ENCODE data around the gene CLEC5A. TPM values are rescaled to one million over a fixed set of nuclear protein-coding genes. Genes with fewer than 3 reads are reported as not detected.

Gene CLEC5A
- total RNA-seq, 1 experiment from 2014 or later = not detected

DNA sequence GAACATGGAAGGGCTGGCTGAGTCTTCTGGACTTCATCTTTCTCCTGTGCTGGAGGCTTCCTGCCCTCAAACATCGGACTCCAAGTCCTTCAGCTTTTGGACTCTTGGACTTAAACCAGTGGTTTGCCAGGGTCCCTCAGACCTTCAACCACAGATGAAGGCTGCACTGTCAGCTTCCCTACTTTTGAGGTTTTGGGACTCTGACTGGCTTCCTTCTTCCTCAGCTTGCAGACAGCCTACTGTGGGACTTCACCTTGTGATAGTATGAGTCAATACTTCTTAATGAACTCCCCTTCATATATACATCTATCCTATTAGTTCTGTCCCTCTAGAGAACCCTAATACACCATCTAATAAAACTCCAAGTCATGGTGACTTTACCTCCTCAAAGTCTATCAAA, 4.0 kb upstream of the CLEC5A start:
- TF ChIP-seq, protein P1, sequence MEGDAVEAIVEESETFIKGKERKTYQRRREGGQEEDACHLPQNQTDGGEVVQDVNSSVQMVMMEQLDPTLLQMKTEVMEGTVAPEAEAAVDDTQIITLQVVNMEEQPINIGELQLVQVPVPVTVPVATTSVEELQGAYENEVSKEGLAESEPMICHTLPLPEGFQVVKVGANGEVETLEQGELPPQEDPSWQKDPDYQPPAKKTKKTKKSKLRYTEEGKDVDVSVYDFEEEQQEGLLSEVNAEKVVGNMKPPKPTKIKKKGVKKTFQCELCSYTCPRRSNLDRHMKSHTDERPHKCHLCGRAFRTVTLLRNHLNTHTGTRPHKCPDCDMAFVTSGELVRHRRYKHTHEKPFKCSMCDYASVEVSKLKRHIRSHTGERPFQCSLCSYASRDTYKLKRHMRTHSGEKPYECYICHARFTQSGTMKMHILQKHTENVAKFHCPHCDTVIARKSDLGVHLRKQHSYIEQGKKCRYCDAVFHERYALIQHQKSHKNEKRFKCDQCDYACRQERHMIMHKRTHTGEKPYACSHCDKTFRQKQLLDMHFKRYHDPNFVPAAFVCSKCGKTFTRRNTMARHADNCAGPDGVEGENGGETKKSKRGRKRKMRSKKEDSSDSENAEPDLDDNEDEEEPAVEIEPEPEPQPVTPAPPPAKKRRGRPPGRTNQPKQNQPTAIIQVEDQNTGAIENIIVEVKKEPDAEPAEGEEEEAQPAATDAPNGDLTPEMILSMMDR (conservative IDR thresholded peaks at IDR 0.05) = no peak
- no CpG with 5 or more reads among the region's 1 CpG for WGBS (ENCODE audit: extremely low coverage, insufficient read length, low lambda C conversion rate)
- H2AFZ ChIP-seq (ENCODE audit: low read length) = no peak overlapping the region
- H3K14ac ChIP-seq (ENCODE audit: insufficient read depth, low read length) = no peak overlapping the region
- no peak overlapping the region for H2BK5ac ChIP-seq (ENCODE audit: insufficient read length, low read length)
- H3K27me3 ChIP-seq (ENCODE audit: insufficient read depth, low read length) = no peaks in the 10 kb centered on the region
- H3K27me3 Mint-ChIP-seq (ENCODE audit: low read depth) = no peaks in the 10 kb centered on the region
- H3K4ac ChIP-seq (ENCODE audit: low read depth, low read length) = no peak overlapping the region
- H3K4me1 Mint-ChIP-seq = peaks cover 9 to 10% of the 10 kb centered on the region in 2 experiments
- H4K8ac ChIP-seq (replicated peaks; ENCODE audit: insufficient read length, low read depth, low read length) = no peak overlapping the region
- H2BK120ac ChIP-seq (ENCODE audit: low read depth, low read length, poor library complexity, severe bottlenecking) = no peak overlapping the region
- no peak overlapping the region for H3K27ac ChIP-seq (ENCODE audit: insufficient read length, low read depth, low read length)
- no peak overlapping the region for H3K27ac Mint-ChIP-seq
- no peaks in the 10 kb centered on the region; a peak in 1 of 7 replicates for H3K36me3 Mint-ChIP-seq (ENCODE audit: insufficient read depth in 1 of 3, low read depth in 3 of 3)
- no peak overlapping the region for H4K5ac ChIP-seq (ENCODE audit: insufficient read length, low read depth, low read length)
- H4K91ac ChIP-seq (ENCODE audit: insufficient read length, low read depth, low read length) = no peak overlapping the region
- H3K4me2 ChIP-seq (ENCODE audit: insufficient read depth, insufficient read length, low read length) = no peak overlapping the region
- no peaks in the 10 kb centered on the region for H3K9me3 ChIP-seq (ENCODE audit: control insufficient read depth, low read depth, low read length)
- H2BK12ac ChIP-seq (ENCODE audit: insufficient read length, low read depth, low read length) = no peak overlapping the region
- H3K23ac ChIP-seq (ENCODE audit: insufficient read length, low read depth, low read length) = no peak overlapping the region
- no peak overlapping the region for H3K4me3 Mint-ChIP-seq
- no peak overlapping the region for H3T11ph ChIP-seq (ENCODE audit: low read length)
- H3K4me1 ChIP-seq (ENCODE audit: insufficient read depth, low read length) = no peaks in the 10 kb centered on the region; the same call in 1 of the 2 replicates
- H3K23me2 ChIP-seq (ENCODE audit: insufficient read length, low read depth, low read length, poor library complexity, severe bottlenecking) = no peaks in the 10 kb centered on the region
- H2AK5ac ChIP-seq (ENCODE audit: insufficient read length, low read length) = no peak overlapping the region
- no peaks in the 10 kb centered on the region for H3K79me2 ChIP-seq (ENCODE audit: insufficient read depth, low read length)
- no peak overlapping the region for H3K9ac ChIP-seq (ENCODE audit: extremely low read depth, insufficient read length, low read length)
- H3K18ac ChIP-seq (ENCODE audit: insufficient read length, low read depth, low read length) = no peak overlapping the region
- no peak for DNase-seq
- H3K79me1 ChIP-seq (ENCODE audit: insufficient read depth, low read depth, low read length, poor library complexity, severe bottlenecking) = no peaks in the 10 kb centered on the region
- no peaks in the 10 kb centered on the region for H3K9me3 Mint-ChIP-seq
- H3K56ac ChIP-seq (ENCODE audit: insufficient read length, low read depth, low read length) = no peak overlapping the region
- no peaks in the 10 kb centered on the region for H4K20me1 ChIP-seq (ENCODE audit: control insufficient read depth, insufficient read depth, insufficient read length)
- no peak overlapping the region for H2BK20ac ChIP-seq (ENCODE audit: low read depth, low read length, poor library complexity, severe bottlenecking)
- H2BK15ac ChIP-seq (ENCODE audit: low read depth, low read length) = no peak overlapping the region
